HFF-Myc (cell line): ENCODE data around the gene TRABD2A.
"Not testable (repeated sequence)": the region's sequence is repeated elsewhere in the genome, so short reads cannot be mapped to it uniquely, and the experiment has no call there.

Experiments used
- DNase-seq: peaks from one replicate; pipeline ENCODE4 v3.0.0-alpha.2; 2011; ENCODE audit warnings: low read depth; ENCODE audit errors: extremely low read depth
- H3K4me3 ChIP-seq: replicated peaks from 2 replicates; pipeline ENCODE4 v1.5.1; 2011; ENCODE audit warnings: low read depth, mild to moderate bottlenecking, control low read depth, low read length
- CTCF ChIP-seq: IDR thresholded peaks from 2 replicates; pipeline ENCODE4 v1.5.1; 2012; ENCODE audit warnings: mild to moderate bottlenecking, low read depth, low read length, control low read depth; ENCODE audit errors: missing control alignments

The TRABD2A gene

GRCh38 chr2:84782717-84783442 is 98.0 kb downstream of the TRABD2A start:
- H3K4me3 ChIP-seq: no peak overlapping the region
- TF ChIP-seq CTCF: no peak
- DNase-seq: no peak

GRCh38 chr2:84781942-84782716 is 98.8 kb downstream of the TRABD2A start:
- no peak for DNase-seq
- no peak for TF ChIP-seq CTCF
- no peak overlapping the region for H3K4me3 ChIP-seq

GRCh38 chr2:84779781-84780180 is 101.1 kb downstream of the TRABD2A start:
- H3K4me3 ChIP-seq: no peak overlapping the region
- no peak for DNase-seq
- TF ChIP-seq CTCF: no peak

GRCh38 chr2:84778911-84779690 is 101.8 kb downstream of the TRABD2A start:
- no peak for DNase-seq
- no peak for TF ChIP-seq CTCF
- no peak overlapping the region for H3K4me3 ChIP-seq

- no peak for DNase-seq
- TF ChIP-seq CTCF: no peak
Observed at GRCh38 chr2:84776011-84776410, 104.9 kb downstream of the TRABD2A start.

GRCh38 chr2:84773562-84773961 is 107.3 kb downstream of the TRABD2A start:
- not testable (repeated sequence) for DNase-seq, H3K4me3 ChIP-seq

More at GRCh38 chr2:84776011-84776410, 104.9 kb downstream of the TRABD2A start:
- no peak overlapping the region for H3K4me3 ChIP-seq
